ENCODE data around the gene INHBE.

The INHBE gene

DNA sequence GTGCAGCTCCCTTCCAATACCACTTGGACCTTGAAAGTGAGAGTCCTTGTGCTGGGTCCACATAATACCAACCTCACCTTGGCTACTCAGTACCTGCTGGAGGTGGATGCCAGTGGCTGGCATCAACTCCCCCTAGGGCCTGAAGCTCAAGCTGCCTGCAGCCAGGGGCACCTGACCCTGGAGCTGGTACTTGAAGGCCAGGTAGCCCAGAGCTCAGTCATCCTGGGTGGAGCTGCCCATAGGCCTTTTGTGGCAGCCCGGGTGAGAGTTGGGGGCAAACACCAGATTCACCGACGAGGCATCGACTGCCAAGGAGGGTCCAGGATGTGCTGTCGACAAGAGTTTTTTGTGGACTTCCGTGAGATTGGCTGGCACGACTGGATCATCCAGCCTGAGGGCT, 5.7 kb upstream of the INHBE start:
- DNase-seq (ENCODE audit: extremely low spot score) = no peak
- ChIA-PET CTCF (interaction anchor here (1.4 to 9.7 kb wide), 5 partner anchors 9 to 189 kb away, joined by 3 to 238 read pairs (median 58); partner anchors contain the start of gene INHBC), POLR2A (interaction anchor here (0.6 kb wide), 1 partner anchor 65 kb away, joined by 4 read pairs; no protein-coding TSS in a partner anchor)
- TF ChIP-seq, protein P1, sequence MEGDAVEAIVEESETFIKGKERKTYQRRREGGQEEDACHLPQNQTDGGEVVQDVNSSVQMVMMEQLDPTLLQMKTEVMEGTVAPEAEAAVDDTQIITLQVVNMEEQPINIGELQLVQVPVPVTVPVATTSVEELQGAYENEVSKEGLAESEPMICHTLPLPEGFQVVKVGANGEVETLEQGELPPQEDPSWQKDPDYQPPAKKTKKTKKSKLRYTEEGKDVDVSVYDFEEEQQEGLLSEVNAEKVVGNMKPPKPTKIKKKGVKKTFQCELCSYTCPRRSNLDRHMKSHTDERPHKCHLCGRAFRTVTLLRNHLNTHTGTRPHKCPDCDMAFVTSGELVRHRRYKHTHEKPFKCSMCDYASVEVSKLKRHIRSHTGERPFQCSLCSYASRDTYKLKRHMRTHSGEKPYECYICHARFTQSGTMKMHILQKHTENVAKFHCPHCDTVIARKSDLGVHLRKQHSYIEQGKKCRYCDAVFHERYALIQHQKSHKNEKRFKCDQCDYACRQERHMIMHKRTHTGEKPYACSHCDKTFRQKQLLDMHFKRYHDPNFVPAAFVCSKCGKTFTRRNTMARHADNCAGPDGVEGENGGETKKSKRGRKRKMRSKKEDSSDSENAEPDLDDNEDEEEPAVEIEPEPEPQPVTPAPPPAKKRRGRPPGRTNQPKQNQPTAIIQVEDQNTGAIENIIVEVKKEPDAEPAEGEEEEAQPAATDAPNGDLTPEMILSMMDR (IDR thresholded peaks at IDR 0.05; ENCODE audit: control extremely low read depth, extremely low read depth, low read depth, missing control alignments) = no peak

DNA sequence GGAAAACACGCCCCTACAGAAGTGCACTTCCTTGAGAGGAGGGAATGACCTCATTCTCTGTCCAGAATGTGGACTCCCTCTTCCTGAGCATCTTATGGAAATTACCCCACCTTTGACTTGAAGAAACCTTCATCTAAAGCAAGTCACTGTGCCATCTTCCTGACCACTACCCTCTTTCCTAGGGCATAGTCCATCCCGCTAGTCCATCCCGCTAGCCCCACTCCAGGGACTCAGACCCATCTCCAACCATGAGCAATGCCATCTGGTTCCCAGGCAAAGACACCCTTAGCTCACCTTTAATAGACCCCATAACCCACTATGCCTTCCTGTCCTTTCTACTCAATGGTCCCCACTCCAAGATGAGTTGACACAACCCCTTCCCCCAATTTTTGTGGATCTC, 5.0 kb upstream of the INHBE start:
- CTCF ChIA-PET = interaction anchor here (1.0 to 9.7 kb wide), 5 partner anchors 9 to 202 kb away, joined by 3 to 238 read pairs (median 58); partner anchors contain the start of genes GLI1 and INHBC
- TF ChIP-seq, protein P1 (IDR thresholded peaks at IDR 0.05; ENCODE audit: control extremely low read depth, extremely low read depth, low read depth, missing control alignments) = no peak
- no peak for DNase-seq (ENCODE audit: extremely low spot score)
- POLR2A ChIA-PET = interaction anchor here (0.6 kb wide), 2 partner anchors 65 to 86 kb away, joined by 4 to 5 read pairs; no protein-coding TSS in a partner anchor

DNA sequence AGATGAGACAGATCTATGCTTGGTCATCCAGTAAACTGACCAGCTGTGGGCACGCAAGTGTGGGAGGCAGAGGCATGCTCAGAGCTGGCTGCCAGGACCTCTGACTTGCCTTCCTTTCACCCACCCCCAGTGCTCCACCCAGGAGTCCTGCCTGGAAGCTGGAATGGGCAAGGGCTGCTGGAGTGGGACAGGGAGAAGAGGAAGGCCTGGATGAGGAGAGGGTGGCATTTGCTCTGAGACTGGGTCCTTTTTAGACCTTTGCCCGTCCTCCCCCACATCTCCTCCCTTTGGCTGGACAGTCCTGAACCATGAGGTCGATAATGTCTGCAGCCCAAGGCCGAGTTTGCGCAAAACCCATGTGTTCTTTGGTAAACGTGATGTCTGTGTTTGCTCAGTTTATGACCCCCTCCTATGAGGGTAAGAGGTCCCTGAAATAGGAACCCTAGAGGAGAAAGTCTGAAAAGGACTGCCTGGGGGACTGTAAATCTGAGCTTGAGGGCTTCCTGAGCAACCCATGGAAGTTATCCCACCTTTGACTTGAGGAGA, 3.8 kb upstream of the INHBE start:
- TF ChIP-seq, protein P1 (IDR thresholded peaks at IDR 0.05; ENCODE audit: control extremely low read depth, extremely low read depth, low read depth, missing control alignments) = no peak
- ChIA-PET POLR2A (no interaction called here), CTCF (interaction anchor here (1.3 to 10.2 kb wide), 17 partner anchors 8 to 237 kb away, joined by 3 to 238 read pairs (median 28); partner anchors contain the start of genes ARHGAP9, GLI1 and INHBC)
- DNase-seq (ENCODE audit: extremely low spot score) = no peak

DNA sequence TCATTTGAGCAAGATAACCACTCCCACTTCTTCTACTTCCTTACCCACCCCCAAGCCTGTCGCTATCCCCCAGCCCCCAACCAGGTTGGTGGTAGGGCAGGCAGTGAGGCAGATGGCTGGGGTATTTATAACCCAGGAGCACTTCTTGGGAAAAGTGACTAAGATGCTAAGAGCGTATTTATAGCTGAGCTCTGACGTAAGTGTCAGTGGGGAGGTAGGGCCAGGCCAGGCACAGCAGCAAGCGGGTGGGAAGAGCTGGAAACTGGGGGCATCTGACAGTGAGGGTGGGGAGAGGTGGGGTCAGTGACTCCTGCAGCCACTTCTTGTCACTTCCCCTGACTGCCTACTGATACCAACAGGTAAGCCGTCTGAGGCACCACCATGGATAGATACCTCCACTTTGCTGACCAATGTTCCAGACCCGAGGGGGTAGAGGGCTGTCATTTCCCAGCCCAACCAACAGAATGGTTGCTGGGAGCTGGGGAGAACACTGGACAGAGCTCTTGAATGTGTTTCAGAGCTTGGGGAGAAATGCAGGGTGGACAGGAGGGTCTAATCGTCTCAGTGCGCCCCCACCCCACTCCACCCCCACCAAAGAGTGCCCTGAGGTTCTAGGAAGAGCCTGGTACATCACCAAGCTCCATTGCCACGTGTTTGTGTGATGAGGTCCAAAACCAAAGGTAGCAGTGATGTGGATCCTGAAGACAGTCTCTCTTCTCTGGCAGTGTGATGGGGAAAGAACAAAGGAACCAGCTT, 2.7 kb upstream of the INHBE start:
- ChIA-PET POLR2A (no interaction called here), CTCF (interaction anchor here (0.6 to 10.2 kb wide), 63 partner anchors 10 to 464 kb away, joined by 3 to 238 read pairs (median 5); partner anchors contain the start of genes ARHGAP9, CYP27B1, INHBC and SHMT2)
- TF ChIP-seq, protein P1 (IDR thresholded peaks at IDR 0.05; ENCODE audit: control extremely low read depth, extremely low read depth, low read depth, missing control alignments) = no peak
- DNase-seq (ENCODE audit: extremely low spot score) = peak; percentile 39

DNA sequence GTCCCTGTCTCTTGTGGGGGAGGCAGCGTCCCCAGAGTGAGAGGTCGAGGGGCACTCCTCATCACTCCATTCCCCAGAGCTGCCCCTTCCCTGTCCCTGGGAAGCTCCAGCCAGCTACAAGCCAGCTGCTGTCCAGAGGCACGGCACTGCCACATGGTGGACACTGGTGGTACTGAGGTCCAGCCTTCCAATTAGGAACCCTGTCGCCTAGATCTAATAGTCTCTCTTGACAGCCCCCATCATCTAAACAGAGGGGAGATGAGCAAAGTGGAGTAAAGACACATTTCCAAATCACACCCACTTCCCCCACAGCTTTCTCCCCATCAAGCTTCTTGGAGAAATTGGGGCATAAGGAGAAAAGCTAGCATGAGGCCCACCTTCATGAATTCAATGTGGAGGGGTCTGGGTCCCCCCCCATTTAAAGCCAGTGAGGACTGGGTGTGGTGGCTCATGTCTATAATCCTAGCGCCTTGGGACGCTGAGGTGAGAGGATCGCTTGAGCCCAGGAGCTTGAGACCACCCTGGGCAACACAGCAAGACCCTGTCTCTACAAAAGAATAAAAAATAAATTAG, 2.1 kb upstream of the INHBE start:
- CTCF ChIA-PET = interaction anchor here (0.6 to 10.2 kb wide), 66 partner anchors 9 to 465 kb away, joined by 3 to 238 read pairs (median 5); partner anchors contain the start of genes ARHGAP9, CYP27B1, INHBC and SHMT2
- TF ChIP-seq, protein P1 (IDR thresholded peaks at IDR 0.05; ENCODE audit: control extremely low read depth, extremely low read depth, low read depth, missing control alignments) = peak; percentile 94
- DNase-seq (ENCODE audit: extremely low spot score) = peak; percentile 66
- POLR2A ChIA-PET = no interaction called here

DNA sequence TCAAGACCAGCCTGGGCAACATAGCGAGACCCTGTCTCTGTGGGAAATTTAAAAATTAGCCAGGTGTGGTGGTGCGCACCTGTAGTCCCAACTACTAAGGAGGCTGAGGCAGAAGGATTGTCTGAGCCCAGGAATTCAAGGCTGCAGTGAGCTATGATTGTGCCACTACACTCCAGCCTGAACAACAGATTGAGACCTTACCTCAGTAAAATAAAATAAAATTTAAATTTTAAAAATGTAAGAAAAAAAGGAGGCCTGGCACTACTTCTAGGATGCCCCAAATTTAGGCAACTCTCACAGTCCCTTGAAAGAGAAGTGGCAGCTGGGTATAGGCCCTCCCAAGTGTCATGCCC, 918 bp upstream of the INHBE start:
- POLR2A ChIA-PET = no interaction called here

More for the DNA sequence above, 918 bp upstream of the INHBE start:
- CTCF ChIA-PET = interaction anchor here (0.5 to 10.2 kb wide), 20 partner anchors 8 to 231 kb away, joined by 3 to 238 read pairs (median 15); partner anchors contain the start of genes ARHGAP9, INHBC and STAC3
- TF ChIP-seq, protein P1 (IDR thresholded peaks at IDR 0.05; ENCODE audit: control extremely low read depth, extremely low read depth, low read depth, missing control alignments) = no peak
- no peak for DNase-seq (ENCODE audit: extremely low spot score)

Measured in GM10248 (cell line).